NCI-H446 treated with DMSO at 0.1 percent for 48 hours (cell line): Measurements from ENCODE around the gene RBPJL.
"Not testable (repeated sequence)": the region's sequence is repeated elsewhere in the genome, so short reads cannot be mapped to it uniquely, and the experiment has no call there.

Experiments used
- DNase-seq: peaks from one replicate; lab custom pipeline; 2025; lab: John Stamatoyannopoulos, UW

RBPJL gene

GRCh38 chr20:45342855-45343531, 36.4 kb downstream of the RBPJL start:
- no peak for DNase-seq

GRCh38 chr20:45343532-45344167, 37.0 kb downstream of the RBPJL start:
- no peak for DNase-seq

- no peak for DNase-seq
Measured at GRCh38 chr20:45344168-45344860, 37.7 kb downstream of the RBPJL start.

DNA sequence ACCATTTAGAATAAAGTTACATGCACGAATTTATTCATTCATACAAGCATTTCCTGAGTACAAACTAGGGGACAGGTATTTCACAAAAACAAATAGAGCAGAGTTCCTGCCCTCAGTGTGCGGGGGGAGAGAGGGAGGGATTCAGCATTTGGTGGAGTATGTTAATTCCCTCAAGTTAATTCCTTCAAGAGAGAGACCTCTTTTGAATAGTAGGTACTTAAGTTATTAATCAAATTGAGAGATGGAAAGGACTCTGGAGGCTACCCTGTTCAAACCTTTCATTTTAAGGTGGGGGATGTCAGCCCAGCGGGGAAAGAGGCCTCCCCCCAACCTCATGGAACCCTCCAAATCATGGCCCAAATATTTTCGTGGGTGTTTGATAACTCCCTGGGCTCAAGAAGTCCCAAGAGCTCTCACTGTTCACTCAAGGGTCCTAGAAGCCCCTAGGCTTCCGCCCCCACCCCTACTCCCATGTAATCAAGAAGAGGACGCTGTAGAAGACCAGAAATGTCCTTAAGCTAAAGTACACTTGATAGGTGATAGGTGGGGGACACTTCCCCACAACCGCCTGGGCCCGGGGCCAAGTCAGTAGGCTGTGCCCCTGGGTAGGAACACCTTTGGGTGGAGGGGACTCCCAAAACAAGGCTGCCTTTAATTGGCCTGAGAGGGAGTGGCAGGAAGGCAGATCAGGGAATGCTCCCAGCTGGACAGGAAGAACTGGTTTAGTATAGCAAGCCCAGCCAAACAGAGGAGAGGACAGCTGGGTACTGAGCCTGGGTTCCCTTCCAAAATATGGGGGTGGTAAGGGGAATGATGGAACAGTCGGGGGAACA, 38.7 kb downstream of the RBPJL start:
- DNase-seq: no peak

GRCh38 chr20:45346291-45346718, 39.7 kb downstream of the RBPJL start:
- DNase-seq: no peak

DNA sequence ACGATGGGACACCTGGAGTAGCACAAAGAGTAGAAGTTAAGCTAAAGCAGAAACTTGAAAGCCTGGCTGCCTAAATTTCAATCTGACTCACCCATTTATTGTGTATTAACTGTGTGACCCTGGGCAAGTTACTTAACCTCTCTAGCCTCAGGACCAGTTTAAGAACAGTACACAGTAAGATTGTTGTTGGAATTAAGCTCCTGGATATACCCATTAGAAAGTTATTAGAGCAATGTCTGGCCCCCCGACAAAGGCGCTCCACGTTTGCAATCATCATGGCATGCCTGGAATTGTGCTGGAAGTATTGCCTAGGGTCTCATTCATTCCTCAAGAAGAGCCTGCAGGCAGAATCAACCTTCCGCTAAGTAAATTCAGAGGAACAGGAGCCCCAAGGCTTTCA, 40.2 kb downstream of the RBPJL start:
- no peak for DNase-seq

DNA sequence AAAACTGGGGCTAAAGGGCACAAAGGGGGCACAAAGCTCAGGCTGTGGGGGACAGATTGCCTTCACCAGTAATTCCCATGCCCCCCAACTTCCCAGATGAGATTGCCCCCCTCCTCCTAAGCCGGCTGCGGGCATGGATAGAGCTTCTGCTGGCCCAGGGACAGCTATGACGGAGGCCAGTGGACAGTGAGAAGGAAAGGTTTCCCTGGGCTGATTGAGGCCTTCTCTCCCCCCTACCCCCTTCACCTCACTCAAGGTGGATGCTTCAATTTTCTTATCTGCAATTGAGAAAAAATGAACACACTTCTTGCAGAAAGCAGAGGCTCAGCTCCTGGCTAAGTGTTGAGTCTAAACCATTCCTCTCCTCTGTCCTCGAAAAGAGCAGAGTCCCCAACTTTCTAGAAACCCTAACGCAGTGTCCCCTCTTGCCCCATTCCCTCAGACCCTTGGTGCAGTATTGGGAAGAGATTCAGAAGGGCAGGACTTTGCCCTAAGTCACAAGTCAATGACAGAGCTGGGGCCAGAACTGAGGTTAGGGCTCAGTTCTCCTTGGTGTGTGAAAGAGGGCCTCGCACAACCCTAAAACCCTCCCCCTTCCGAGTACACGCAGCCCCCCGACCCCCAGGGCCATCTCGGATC, 40.8 kb downstream of the RBPJL start:
- DNase-seq: no peak

GRCh38 chr20:45347936-45348778, 41.5 kb downstream of the RBPJL start, which contains the start of gene SDC4:
SDC4 (minus strand) TSS chr20:45348424; CDS start chr20:45348384, 40 bp downstream.
- DNase-seq: no peak

GRCh38 chr20:45350217-45350616, 43.6 kb downstream of the RBPJL start:
- no peak for DNase-seq

GRCh38 chr20:45350795-45351194, 44.2 kb downstream of the RBPJL start:
- not testable (repeated sequence) for DNase-seq

- DNase-seq: no peak
Measured at GRCh38 chr20:45352729-45353128, 46.1 kb downstream of the RBPJL start.

- no peak for DNase-seq
Measured at GRCh38 chr20:45353746-45354145, 47.1 kb downstream of the RBPJL start.

DNA sequence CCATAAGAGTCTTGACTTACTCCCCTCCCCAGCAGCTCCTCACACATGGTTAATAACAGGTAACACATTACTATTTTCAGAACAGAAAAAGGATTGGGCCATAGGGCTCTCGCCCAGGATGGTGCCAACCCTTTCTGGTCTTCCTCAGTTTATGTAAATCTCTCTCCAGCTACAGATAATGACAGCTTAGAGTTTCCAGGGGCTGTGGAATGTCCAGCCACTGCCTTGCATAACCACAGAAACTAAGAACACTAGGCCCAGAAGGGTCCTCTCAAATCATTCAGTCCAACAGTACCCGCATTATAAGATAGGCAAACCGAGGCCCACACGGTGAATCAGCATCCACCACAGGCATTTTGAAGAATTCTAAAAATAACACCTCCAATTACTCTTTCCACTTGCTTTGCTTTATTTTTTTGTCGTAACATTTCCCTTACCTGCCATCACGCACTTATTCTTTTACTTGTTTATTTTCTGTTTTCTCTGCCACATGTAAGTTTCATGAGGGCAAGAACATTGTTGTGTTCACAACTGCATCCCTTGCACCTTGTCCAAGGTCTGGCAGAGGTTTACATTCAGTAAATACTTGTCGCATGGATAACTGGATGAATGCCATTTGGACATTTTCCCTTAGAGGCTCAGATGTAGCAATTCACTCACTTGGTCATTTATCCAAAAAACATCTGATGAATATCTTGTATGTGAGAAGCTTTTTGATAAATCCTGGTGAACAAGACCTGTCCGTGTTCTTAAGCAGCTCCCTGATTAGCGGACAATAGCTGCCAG, 48.0 kb downstream of the RBPJL start:
- DNase-seq: no peak

DNA sequence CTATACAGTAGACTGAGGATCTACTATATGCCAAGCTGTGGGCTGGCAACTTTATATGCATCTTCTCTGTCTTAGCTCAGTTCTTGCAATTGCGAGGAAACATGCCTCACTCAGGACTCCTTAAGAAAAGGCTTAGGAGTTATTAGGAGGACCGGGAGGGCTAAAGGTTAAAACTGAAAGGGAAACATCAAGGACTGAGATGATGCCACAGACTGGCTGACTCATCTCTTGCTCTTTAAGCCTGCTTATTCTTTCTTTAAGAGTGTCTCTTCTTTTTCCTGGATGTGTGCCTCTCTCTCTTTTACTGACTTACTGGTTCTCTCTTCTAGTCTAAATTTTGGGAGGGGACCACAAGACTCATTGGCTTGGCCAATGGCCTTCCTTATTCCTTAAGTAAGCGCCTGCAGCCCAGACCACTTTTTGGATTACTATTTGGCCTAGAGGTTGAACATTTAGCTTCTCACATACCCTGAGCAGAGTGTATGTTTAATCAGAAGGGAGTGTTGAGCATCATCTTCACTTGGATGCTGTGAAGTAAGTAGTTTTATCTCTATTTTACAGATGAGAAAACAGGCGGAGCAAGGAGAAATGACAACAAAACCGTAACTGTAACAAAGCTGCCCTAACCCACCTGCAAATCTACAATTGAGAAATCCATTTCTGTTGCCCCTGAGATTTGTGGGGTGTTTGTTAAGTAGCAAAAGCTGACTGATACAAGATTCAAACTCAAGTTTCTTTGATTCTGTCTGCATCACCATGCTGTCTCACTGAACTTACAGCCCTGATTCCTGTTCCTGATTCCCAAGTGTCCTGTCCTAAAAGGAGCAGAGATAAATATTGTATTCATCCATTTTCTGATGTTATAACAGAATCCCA, 48.8 kb downstream of the RBPJL start:
- DNase-seq: no peak

GRCh38 chr20:45358282-45359068, 51.8 kb downstream of the RBPJL start:
- DNase-seq: no peak

DNA sequence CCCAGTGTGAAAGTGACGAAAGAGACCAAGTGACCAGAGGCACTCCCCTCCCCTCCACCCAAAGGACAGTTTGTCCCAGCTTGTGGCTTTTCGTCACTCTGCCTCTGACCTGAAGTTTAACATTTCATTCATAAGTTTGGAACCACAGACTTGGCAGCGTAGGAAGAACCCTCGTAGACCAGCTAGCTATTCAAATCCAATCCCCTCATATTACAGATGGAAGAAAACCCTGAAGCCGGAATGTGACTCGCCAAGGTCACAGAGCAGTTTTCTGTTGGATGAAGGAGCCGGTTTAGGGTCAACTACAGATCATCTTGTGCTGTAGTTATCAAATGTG, 52.4 kb downstream of the RBPJL start:
- no peak for DNase-seq

DNA sequence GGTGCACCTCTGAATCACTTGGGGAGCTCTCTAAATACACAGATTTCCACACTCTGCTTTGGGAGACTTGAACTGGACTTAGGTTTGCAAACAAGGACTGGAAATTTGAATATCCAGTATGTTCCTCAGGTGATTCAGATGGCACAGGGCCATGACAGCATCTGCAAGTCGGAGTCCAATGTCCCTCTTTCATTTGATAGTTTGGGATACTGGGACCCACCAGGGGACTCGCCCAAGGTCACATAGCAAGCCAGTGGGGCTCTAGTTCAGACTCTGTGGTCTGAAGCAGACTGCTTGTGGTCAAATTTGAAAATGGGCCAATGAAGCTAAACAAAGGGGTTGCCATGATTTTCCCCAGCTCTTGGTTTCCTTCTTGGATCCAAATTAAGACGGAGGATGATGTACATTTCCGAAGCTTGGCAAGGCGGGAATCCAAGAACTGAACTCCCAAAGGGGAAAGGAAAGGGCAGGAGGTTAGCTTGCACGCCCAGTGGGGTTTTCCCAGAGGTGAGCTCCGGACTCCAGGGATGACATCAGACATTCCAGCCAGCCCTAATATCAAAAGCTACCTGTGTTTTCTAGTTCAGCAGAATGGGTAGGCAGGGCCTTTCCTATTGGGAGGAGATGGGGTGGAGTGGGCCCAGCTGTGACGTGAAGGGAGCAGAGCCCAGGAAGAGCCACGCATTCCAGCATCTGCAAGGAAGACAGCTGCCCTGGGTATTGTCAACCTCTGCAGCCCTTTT, 52.9 kb downstream of the RBPJL start:
- no peak for DNase-seq

DNA sequence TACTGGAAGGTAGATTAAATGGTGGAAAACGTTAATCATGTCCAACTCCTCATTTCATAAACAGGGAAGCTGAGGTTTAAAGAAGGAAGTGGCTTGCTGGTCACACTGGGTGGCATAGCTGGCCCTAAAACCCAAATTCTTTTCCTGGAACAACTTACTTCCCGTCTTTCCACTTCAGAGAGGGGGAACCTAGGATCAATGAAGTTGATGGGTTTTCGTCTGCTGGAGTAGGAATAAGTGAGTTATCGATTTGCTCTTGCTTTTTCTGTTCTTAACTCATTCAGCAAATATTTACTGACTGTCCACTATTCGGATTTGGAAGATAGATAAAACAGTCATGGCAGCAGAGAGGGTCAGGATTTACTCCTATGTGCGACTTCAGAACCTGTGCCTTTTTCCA, 55.2 kb downstream of the RBPJL start:
- no peak for DNase-seq
